Measurements from ENCODE around the gene PPP1R14C. TPM values are rescaled to one million over a fixed set of nuclear protein-coding genes. Genes with fewer than 3 reads are reported as not detected.
"Not testable (repeated sequence)": the region's sequence is repeated elsewhere in the genome, so short reads cannot be mapped to it uniquely, and the experiment has no call there.

The PPP1R14C gene, protein sequence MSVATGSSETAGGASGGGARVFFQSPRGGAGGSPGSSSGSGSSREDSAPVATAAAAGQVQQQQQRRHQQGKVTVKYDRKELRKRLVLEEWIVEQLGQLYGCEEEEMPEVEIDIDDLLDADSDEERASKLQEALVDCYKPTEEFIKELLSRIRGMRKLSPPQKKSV
- 0.14 TPM for polyA plus RNA-seq (2013, experiment 1 of 2; ENCODE audit: insufficient read length)
- polyA plus RNA-seq (2013, experiment 2 of 2; ENCODE audit: insufficient read length), result 0.21 TPM

DNA sequence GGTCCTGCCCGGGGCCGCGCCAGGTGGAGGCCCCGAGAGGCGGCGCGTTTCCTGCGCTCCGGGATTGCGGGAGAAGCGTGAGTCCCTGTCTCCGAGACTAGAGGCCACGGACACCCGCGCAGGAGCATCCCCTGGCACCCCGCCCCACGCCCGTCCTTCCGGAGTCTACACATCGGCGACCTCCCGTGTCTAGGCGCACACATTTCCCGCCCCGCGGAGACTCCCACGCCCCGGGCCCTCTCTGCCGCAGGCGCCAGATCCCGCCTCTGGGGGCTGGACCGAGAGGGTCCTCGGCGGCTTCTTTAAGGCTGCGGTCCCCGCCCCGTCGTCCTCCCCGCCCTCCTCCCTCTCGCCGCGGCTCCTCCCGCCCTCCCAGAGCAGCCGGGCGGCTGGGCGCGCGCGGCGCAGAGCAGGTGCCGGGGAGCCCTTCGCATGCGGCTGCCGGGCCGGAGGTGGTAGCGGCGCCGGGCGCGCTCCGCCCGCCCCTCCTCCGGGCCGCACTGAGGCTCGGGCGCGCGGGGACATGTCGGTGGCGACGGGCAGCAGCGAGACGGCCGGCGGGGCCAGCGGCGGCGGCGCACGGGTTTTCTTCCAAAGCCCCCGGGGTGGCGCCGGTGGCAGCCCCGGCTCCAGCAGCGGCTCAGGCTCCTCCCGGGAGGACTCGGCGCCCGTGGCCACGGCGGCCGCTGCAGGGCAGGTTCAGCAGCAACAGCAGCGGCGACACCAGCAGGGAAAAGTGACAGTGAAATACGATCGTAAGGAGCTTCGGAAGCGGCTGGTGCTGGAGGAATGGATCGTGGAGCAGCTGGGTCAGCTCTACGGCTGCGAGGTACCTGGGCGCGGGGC lies at the start of gene PPP1R14C:
Gene PPP1R14C (plus strand): TSS at position 375 of the 846 bp plus-strand sequence. CDS start 149 bp downstream, at position 524.
- no peak for DNase-seq

DNA sequence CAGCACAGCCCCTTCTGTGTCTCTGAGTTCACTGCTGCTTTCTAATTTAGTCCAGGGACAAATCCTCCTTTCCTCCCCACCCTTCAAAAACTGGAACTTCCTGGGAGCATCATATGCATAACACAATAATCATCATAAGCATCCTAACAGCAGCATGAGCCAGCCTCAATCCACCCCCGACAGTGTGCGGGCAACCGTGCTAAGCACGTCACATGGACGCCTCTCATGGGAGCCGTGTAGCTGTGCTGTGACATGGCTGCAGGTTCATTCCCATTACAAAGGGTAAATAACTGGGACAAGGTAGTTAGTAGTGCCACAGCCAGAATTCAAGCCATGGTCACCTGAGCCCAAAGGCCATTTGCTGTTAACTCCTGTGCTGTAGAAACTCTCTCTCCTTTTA lies 49.4 kb upstream of the PPP1R14C start:
- DNase-seq, result no peak

DNA sequence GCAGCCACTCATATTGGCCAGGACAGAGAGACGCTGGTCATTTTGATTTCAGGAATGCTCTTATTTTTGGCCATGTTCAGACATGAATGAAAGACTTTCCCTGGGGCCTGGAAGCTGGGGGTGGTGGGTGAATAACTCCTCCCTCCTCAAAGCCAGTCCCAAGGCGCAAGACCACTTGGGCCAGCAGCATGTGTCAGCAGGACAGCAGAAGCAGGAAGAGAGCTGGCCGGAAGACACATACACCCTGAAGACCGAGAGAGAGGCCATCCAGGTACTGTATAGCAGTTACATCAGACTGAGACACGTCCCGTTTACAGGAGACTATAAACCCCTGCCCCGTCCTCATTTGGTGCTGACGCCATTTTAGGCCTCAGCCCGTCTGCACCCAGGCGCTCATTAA lies 44.7 kb upstream of the PPP1R14C start:
- DNase-seq, result no peak

DNA sequence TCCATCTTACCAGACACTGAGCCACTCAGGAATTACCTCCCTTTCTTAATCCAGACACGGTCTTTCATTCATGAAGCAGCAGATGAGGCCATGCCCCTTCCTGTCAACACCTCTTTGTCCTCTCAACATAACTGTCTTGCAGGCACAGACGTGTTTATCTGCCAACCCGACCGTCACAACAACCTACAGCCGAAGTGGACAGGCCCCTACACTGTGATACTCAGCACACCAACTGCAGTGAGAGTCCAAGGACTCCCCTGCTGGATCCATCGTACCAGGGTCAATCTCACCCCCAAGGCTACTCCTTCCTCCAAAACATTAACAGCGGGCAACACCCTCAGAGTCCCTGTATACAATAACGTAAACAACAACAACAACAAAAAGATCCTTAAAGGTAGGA lies 43.3 kb upstream of the PPP1R14C start:
- no peak for DNase-seq

DNA sequence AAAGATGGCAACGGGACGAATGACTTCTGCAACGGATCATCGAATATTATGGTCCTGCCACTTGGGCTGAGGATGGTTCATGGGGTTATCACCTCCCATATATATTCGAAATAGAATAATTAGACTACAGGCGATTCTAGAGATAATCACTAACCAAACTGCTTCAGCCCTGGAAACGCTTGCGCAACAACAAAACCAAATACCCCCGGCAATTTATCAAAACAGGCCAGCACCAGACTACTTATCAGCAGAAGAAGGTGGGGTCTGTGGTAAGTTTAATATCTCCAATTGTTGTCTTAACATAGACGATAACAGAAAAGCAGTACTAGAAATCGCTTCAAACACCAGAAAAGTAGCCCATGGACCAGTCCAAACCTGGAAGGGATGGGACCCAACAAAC lies 42.9 kb upstream of the PPP1R14C start:
- no peak for DNase-seq

DNA sequence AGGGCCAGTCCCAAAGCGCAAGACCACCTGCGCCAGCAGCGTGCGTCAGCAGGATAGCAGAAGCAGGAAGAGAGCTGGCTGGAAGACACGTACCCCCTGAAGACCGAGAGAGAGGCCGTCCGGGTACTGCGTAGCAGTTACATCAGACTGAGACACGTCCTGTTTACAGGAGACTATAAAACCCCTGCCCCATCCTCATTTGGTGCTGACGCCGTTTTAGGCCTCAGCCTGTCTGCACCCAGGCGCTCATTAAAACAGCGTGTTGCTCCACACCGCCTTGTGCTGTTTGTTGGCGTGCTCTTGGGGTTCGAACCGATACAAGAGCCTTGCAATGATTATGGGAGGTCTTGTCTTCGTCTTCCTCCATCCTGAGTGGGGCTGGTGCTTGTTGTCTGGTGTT lies 42.1 kb upstream of the PPP1R14C start:
- DNase-seq, result no peak

DNA sequence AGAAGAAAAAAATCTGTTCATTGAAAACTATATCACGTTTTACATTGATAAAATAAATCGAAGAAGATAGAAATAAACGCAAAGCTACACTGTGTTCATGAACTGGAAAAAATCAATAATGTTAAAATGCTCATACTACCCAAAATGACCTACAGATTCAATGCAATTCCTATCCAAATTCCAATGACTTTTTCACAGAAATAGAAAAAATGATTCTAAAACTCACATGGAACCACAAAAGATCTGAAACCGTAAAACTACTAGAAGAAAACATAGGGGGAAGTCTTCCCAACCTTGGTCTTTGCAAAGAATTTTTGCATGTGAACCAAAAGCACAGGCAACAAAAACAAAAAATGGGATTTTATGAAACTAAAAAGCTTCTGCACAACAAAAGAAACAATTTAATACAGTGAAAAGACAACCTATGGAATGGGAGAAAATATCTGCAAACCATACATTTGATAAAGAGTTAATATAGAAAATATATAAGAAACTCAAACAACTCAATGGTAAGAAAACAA lies 40.0 kb upstream of the PPP1R14C start:
- no peak for DNase-seq

DNA sequence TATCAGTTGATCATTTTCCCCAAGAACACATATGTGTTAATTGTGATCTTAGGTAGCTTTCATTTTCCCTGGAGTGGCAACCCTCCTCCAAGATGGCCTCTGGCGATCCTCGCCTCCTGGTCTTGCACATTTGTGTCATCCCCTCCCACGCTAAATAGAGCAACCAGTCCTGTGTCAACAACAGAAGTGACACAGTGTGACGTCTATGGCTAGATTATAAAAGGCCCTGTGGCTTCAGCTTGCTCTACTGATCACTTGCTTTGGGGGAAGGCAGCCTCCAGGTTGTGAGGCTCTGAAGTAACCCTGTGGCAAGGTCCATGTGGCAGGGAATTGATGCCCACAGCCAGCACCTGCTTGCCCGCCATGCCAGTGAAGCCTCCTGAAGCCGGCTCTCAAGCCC lies 30.6 kb upstream of the PPP1R14C start:
- no peak for DNase-seq

DNA sequence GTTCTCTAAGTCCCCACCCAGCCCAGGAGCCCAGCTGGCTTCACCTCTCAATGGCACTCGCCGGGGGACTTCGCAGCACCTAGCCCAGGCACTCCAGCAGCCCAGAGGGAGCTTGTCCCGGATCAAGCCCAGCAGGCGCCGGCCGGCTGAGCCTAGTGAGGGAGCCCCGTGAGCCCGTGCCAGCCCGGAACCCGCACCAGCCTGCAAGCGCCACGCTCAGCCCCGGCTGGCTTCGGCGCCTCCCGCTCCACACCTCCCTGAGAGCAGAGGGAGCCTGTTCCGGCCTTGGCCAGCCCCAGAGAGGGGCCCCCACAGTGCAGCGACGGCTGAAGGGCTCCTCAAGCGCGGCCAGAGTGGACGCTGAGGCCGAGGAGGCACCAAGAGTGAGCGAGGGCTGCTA lies 27.1 kb upstream of the PPP1R14C start:
- no peak for DNase-seq

DNA sequence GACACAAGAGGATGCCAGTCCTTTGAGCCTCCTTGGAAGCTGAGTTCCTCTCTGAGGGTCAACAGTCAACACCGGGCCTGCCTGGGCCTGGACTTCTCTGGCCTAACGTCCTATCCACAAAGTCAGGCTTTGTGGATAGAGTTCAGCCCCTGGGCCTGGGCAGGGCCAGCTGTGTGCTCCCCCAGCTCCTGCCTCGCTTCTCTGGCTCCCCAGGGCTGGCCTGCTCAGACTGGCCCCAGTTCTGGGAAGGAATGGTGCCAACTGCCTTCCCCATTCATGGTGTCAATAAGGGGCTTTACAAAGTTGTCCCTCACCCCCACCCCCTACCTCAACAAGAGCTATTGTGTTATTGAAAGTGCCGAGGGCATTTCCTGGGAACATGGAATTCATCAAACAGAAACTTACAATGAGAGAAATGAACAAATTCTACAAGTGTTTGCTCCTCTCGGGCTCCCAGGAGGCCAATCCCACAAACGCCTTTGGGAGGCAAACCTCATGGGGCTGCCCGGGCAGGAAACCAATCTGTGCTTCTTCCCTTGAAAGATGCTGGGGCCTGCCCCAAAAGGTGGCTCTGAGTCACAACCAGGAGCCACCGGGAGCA lies 26.5 kb upstream of the PPP1R14C start:
- no peak for DNase-seq

DNA sequence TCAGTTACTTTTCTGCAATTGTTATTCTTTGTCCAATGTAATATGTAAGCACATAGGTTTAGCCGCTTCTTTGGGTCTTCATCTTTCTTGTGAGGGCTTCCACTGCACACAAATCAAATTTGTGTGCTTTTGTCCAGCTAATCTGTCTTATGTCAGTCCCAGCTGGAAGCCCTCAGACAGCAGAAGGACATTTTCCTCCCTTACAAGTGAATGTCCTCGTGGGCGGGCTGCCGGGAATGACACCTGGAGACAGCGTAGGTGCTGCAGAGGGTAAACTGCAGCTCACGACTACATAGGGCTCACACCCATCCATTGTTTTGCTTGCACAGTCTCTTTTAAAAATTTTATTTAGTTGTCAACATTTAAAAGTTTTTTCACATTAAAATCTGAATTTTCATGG lies 24.6 kb upstream of the PPP1R14C start:
- no peak for DNase-seq

DNA sequence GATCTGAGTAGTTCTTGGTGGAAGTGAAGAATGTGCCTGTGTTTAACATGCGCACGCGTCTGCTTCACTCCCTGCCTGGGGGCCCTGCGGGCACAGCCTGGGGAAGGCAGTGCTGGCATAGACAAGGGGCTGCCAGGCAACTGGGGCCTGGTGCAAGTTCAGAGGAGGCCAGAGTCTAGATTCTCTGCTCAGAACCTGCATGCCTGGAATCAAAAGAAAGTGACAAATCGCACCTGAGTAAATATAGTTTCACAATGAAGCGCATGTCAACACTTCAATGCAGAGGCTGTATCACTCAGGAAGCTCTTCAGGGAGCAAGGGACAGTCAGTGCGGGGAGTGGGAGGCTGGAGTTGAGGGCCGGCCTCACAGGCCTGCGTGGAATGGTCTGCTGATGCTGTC lies 24.2 kb upstream of the PPP1R14C start:
- DNase-seq, result no peak

DNA sequence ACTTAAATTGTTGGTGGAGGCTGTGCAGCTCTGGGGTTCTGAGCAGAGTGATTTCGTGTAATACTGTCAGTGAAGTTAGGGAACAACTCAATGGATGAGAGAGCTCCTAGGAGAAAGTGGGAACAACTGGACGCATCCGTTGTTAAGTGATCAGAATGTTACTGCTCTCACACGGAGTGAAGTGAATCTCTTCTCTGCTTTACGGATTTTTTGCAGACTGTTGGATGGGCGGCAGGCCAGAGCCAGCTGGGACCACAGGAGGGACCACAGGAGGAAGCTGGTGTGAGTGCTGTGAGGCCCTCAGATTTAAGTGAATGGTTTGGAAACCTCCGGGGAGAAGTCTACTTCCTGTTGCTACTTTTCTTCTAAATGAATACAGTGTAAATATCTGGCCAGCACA lies 23.7 kb upstream of the PPP1R14C start:
- peak; percentile 38 for DNase-seq

DNA sequence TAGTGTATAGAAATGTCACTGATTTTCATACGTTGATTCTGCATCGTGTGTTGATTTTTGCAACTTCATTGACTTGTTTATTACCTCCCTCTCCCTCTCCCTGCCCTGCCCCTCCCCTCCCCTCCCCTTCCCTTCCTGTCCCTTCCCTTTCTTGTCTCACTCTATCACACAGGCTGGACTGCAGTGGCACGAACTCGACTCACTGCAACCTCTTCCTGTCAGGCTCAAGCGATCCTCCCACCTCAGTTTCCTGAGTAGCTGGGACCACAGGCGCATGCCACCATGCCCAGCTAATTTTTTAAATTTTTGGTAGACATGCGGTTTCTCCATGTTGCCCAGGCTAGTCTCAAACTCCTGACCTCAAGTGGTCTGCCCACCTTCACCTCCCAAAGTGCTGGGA lies 19.2 kb upstream of the PPP1R14C start:
- DNase-seq, result no peak

DNA sequence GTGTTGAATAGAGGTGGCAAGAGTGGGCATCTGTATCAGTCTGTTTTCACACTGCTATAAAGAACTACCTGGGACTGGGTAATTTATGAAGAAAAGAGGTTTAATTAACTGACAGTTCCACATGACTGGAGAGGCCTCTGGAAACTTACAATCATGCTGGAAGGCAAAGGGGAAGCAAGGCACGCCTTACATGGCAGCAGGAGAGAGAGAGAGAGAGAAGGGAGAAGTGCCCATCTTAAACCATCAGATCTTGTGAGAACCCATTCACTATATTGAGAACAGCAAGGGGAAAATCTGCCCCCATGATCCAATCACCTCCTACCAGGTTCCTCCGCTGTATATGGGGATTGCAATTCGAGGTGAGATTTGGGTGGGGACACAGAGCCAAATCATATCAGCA lies 18.6 kb upstream of the PPP1R14C start:
- no peak for DNase-seq

DNA sequence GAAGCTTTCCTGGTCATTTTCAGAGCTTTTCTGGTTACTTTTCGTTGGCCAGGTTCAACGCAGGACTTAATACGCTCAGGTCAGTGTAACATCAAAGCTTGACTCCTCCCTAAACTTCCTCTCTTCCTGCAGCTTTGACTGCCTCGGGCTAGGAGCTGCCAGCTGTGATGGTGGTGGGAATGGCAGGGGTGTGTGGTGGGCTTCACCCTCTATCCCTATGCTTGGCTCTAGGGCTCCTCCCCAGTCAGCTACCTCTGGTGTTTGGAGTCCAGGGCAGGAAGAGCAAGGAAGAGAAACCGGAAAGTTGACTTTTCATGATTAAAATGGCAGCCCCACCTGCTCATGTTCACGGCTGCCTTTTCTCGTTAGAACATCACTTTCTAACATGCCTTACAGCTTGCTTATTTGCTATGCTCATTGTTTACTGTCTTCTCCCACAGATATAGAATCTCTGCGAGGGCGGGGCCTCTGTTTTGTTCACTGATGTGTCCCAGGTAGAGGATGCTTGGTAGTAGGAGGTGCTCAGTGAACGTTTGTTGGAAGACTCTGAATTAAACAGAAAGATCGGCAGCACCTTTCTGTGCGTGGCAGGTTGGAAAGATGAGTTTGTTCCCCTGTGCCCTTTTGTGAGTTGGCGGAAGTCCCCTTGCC lies 16.1 kb upstream of the PPP1R14C start:
- DNase-seq, result no peak

DNA sequence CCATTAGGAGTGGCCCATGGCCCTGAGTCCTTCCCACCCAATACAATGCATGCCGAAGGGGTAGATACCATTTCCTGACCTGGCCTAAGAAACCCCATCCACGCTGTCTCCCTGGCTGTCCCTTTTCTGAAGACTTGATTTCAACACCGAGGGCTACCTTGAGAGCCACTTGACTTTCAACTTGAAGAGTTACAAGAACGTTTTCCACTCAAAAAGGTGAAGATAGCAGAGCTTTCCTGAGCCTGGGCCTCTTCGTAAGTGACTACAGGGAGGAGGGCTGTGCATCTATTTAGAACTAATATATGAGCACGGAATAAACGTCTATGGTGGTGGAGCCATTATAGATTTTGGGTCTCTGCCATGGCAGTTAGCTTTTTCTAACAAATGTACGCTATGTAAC lies 14.4 kb upstream of the PPP1R14C start:
- no peak for DNase-seq

DNA sequence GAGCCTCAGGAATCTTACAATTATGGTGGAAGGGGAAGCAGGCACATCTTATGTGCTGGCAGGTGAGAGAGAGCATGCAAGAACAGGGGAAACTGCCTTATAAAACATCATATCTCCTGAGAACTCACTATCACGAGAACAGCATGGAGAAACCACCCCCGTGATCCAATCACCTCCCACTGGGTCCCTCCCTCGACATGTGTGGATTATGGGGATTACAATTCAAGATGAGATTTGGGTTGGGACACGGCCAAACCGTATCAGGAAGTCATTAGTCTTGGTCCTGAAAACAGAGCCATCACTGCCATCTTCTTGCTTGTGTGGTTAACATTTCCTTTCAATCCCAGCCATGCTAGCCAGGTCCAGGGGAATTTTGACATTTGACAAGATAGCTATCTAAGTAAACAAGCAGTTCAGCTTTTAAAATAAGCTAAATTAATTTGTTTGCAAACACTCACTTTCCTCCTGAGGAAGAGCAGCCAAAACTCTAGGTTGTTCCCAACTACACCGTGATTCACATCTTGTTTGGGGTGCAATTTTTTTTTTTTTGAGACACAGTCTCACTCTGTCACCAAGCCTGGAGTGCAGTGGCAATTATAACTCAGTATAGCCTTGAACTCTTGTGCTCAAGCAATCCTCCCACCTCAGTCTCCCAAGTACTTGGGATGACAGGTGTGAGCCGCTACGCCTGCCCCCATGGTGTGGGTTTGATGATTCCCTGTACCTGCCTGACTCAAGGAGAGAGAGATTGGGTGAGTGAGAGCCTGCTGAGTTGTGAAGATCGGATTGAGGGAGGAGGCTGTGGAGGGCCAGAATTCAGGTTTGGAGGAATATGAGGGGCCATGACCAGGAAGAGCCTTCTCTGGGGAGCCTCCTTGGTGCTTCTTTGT lies 13.0 kb upstream of the PPP1R14C start:
- no peak for DNase-seq

DNA sequence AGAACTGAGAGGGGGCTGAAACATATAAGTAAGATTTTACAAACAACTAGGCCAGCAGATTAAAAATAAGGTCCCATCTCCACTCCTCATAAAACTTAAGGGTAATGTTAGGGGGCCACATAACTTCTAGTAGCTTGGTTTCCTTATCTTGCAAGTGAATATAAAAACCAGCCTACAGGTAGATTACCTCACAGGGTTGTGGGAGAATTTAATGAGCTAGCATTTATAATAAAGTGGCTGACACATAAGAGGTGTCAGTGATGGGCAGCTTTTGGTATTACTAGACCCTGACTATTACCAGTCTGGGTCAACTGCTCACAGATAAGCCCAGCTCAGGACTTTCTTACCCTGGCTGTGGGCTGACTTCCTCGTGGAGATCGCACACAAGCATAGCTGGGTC lies 9.2 kb upstream of the PPP1R14C start:
- no peak for DNase-seq

DNA sequence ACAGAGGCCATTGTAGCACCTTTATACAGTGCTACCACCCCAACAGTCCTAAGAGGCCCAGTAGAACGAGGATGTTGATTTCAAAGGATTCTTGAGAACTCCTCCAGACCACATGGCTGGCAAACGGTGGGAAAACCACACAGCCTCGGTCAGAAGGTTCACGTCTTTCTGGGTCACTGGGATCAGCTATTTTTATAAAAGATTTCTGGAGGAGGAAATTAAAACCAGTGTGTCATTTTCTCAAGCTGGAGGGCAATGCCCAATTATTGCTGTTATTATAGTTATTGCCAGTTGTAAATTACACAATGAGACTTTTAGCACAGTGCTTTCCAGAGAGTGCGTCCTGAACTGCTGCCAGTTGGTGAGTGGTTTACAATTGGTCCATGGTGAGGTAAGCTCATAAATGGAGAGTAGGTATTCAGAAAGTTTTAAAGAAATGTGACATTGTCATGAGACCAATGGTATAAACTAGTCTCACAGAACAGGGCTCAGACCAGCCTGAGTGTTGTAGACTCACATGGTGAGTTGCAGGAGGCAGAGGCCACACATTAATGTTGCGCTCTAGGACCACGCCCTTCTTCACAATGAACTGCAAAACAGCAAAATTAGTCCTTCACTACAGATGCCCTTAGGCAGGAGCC lies 8.4 kb upstream of the PPP1R14C start:
- no peak for DNase-seq

DNA sequence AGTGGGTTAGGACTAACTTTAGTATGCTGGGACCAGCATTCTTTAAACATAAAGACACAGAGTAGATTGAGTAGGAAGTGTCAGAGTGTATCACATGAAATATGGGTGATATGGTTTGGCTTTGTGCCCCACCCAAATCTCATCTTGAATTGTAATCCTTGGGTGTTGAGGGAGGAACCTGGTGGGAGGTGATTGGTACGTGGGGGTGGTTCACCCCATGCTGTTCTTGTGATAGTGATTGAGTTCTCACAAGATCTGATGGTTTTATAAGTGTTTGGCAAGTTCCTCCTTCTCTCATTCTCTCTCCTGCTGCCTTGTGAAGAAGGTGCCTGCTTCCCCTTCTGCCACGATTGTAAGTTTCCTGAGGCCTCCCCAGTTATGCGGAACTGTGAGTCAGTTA lies 5.1 kb upstream of the PPP1R14C start:
- DNase-seq, result not testable (repeated sequence)
